Measurements from ENCODE around the gene RBM39. TPM values are rescaled to one million over a fixed set of nuclear protein-coding genes. Genes with fewer than 3 reads are reported as not detected.

Gene RBM39
- total RNA-seq, 1 donor from 2014 or later = 352 TPM

- intact Hi-C loops (cut with micrococcal nuclease) = no loop called here
- no peak overlapping the region for H3K4me3 Mint-ChIP-seq
- H3K4me1 Mint-ChIP-seq = peaks cover 4% of the 10 kb centered on the region
- no peaks in the 10 kb centered on the region for H3K9me3 Mint-ChIP-seq
- no peaks in the 10 kb centered on the region for H3K27me3 Mint-ChIP-seq
- peaks cover 11% of the 10 kb centered on the region for H3K36me3 Mint-ChIP-seq (ENCODE audit: low read depth)
- peak overlapping the region; percentile 8 for H3K27ac Mint-ChIP-seq
- no peak for DNase-seq
These were observed 61.4 kb downstream of the RBM39 start for GRCh38 chr20:35680452-35681183.

GRCh38 chr20:35674921-35675320, 67.1 kb downstream of the RBM39 start:
- Mint-ChIP-seq H3K27ac (no peak overlapping the region), H3K36me3 (ENCODE audit: low read depth) (peaks cover 27% of the 10 kb centered on the region), H3K4me1 (no peaks in the 10 kb centered on the region), H3K4me3 (no peak overlapping the region), H3K9me3 (no peaks in the 10 kb centered on the region), H3K27me3 (no peaks in the 10 kb centered on the region)
- intact Hi-C loops (cut with micrococcal nuclease) = no loop called here
- DNase-seq = no peak

- H3K36me3 Mint-ChIP-seq (ENCODE audit: low read depth) = peaks cover 34% of the 10 kb centered on the region
- no peak for DNase-seq
- no peaks in the 10 kb centered on the region for H3K27me3 Mint-ChIP-seq
- H3K9me3 Mint-ChIP-seq = no peaks in the 10 kb centered on the region
- intact Hi-C loops (cut with micrococcal nuclease) = no loop called here
- no peak overlapping the region for H3K27ac Mint-ChIP-seq
- H3K4me1 Mint-ChIP-seq = no peaks in the 10 kb centered on the region
- H3K4me3 Mint-ChIP-seq = no peak overlapping the region
These were observed 68.2 kb downstream of the RBM39 start for GRCh38 chr20:35673884-35674283.

- intact Hi-C loops (cut with micrococcal nuclease) = no loop called here
- Mint-ChIP-seq H3K4me1 (peaks cover 2% of the 10 kb centered on the region), H3K9me3 (no peaks in the 10 kb centered on the region), H3K36me3 (ENCODE audit: low read depth) (peaks cover 43% of the 10 kb centered on the region), H3K27me3 (no peaks in the 10 kb centered on the region), H3K4me3 (no peak overlapping the region), H3K27ac (no peak overlapping the region)
- DNase-seq = no peak
These were observed 72.4 kb downstream of the RBM39 start for GRCh38 chr20:35669681-35670080.

GRCh38 chr20:35669221-35669620, 72.8 kb downstream of the RBM39 start:
- Mint-ChIP-seq H3K36me3 (ENCODE audit: low read depth) (peaks cover 43% of the 10 kb centered on the region), H3K4me3 (no peak overlapping the region), H3K27ac (no peak overlapping the region), H3K9me3 (no peaks in the 10 kb centered on the region), H3K4me1 (peaks cover 2% of the 10 kb centered on the region), H3K27me3 (no peaks in the 10 kb centered on the region)
- intact Hi-C loops (cut with micrococcal nuclease) = no loop called here
- DNase-seq = no peak

- peaks cover 28% of the 10 kb centered on the region for H3K4me1 Mint-ChIP-seq
- peak overlapping the region; percentile 29 for H3K27ac Mint-ChIP-seq
- H3K4me3 Mint-ChIP-seq = peak overlapping the region; percentile 35
- H3K36me3 Mint-ChIP-seq (ENCODE audit: low read depth) = peaks cover 48% of the 10 kb centered on the region
- H3K27me3 Mint-ChIP-seq = no peaks in the 10 kb centered on the region
- DNase-seq = no peak
- no peaks in the 10 kb centered on the region for H3K9me3 Mint-ChIP-seq
- intact Hi-C loops (cut with micrococcal nuclease) = loop anchor here (2.0 kb wide), 1 partner anchor 33 kb away; the partner anchor contains the start of genes NFS1 and ROMO1
These were observed 76.1 kb downstream of the RBM39 start for GRCh38 chr20:35665949-35666288.

- H3K27me3 Mint-ChIP-seq = no peaks in the 10 kb centered on the region
- peaks cover 40% of the 10 kb centered on the region for H3K4me1 Mint-ChIP-seq
- H3K4me3 Mint-ChIP-seq = peak within 1 kb of the TSS; percentile 91
- peaks cover 51% of the 10 kb centered on the region for H3K36me3 Mint-ChIP-seq (ENCODE audit: low read depth)
- intact Hi-C loops (cut with micrococcal nuclease) = loop anchor here (1.0 to 5.0 kb wide), 5 partner anchors 34 to 288 kb away; partner anchors contain the start of genes CEP250, NFS1, RBM39 and ROMO1
- H3K27ac Mint-ChIP-seq = peak within 1 kb of the TSS; percentile 99
- no peaks in the 10 kb centered on the region for H3K9me3 Mint-ChIP-seq
- DNase-seq = peak; percentile 98
These were observed 77.4 kb downstream of the RBM39 start, which contains the start of the genes CPNE1 and RBM12 for GRCh38 chr20:35664466-35665206. Gene CPNE1 (minus strand): TSS chr20:35664900. CDS start chr20:35632923, 31,977 bp downstream. Gene RBM12 (minus strand): TSS chr20:35664900. CDS start chr20:35655322, 9,578 bp downstream.

GRCh38 chr20:35663516-35664465, 78.3 kb downstream of the RBM39 start:
- Mint-ChIP-seq H3K36me3 (ENCODE audit: low read depth) (peaks cover 49% of the 10 kb centered on the region), H3K4me1 (peaks cover 45% of the 10 kb centered on the region), H3K4me3 (peak overlapping the region; percentile 91), H3K27ac (peak overlapping the region; percentile 99), H3K27me3 (no peaks in the 10 kb centered on the region), H3K9me3 (no peaks in the 10 kb centered on the region)
- DNase-seq = peak; percentile 90
- intact Hi-C loops (cut with micrococcal nuclease) = loop anchor here (1.0 to 5.0 kb wide), 5 partner anchors 35 to 289 kb away; partner anchors contain the start of genes CEP250, NFS1, RBM39 and ROMO1

- Mint-ChIP-seq H3K9me3 (no peaks in the 10 kb centered on the region), H3K4me3 (peak overlapping the region; percentile 91), H3K36me3 (ENCODE audit: low read depth) (peaks cover 42% of the 10 kb centered on the region), H3K27me3 (no peaks in the 10 kb centered on the region), H3K27ac (peak overlapping the region; percentile 99), H3K4me1 (peaks cover 48% of the 10 kb centered on the region)
- peak; percentile 62 for DNase-seq
- intact Hi-C loops (cut with micrococcal nuclease) = loop anchor here (1.0 to 5.0 kb wide), 3 partner anchors 46 to 290 kb away; partner anchors contain the start of gene SCAND1
These were observed 79.5 kb downstream of the RBM39 start for GRCh38 chr20:35662551-35662950.

GRCh38 chr20:35661908-35662307, 80.2 kb downstream of the RBM39 start:
- Mint-ChIP-seq H3K27ac (peak overlapping the region; percentile 99), H3K4me1 (peaks cover 54% of the 10 kb centered on the region), H3K36me3 (ENCODE audit: low read depth) (peaks cover 49% of the 10 kb centered on the region), H3K9me3 (no peaks in the 10 kb centered on the region), H3K4me3 (peak overlapping the region; percentile 91), H3K27me3 (no peaks in the 10 kb centered on the region)
- no peak for DNase-seq
- intact Hi-C loops (cut with micrococcal nuclease) = loop anchor here (1.0 to 5.0 kb wide), 3 partner anchors 46 to 290 kb away; partner anchors contain the start of gene SCAND1

- Mint-ChIP-seq H3K36me3 (ENCODE audit: low read depth) (peaks cover 52% of the 10 kb centered on the region), H3K4me3 (peak overlapping the region; percentile 91), H3K27ac (peak overlapping the region; percentile 99), H3K4me1 (peaks cover 57% of the 10 kb centered on the region), H3K9me3 (no peaks in the 10 kb centered on the region), H3K27me3 (no peaks in the 10 kb centered on the region)
- intact Hi-C loops (cut with micrococcal nuclease) = loop anchor here (5.0 kb wide), 2 partner anchors 59 to 291 kb away; partner anchors contain the start of gene SCAND1
- peak; percentile 62 for DNase-seq
These were observed 81.0 kb downstream of the RBM39 start for GRCh38 chr20:35661053-35661452.

GRCh38 chr20:35660122-35660937, 81.7 kb downstream of the RBM39 start:
- peak overlapping the region; percentile 91 for H3K4me3 Mint-ChIP-seq
- peaks cover 57% of the 10 kb centered on the region for H3K4me1 Mint-ChIP-seq
- H3K27me3 Mint-ChIP-seq = no peaks in the 10 kb centered on the region
- peak; percentile 60 for DNase-seq
- intact Hi-C loops (cut with micrococcal nuclease) = loop anchor here (1.0 to 5.0 kb wide), 4 partner anchors 10 to 292 kb away; partner anchors contain the start of gene SCAND1
- peaks cover 53% of the 10 kb centered on the region for H3K36me3 Mint-ChIP-seq (ENCODE audit: low read depth)
- no peaks in the 10 kb centered on the region for H3K9me3 Mint-ChIP-seq
- H3K27ac Mint-ChIP-seq = peak overlapping the region; percentile 99
